Right ventricle myocardium superior (tissue), 1 donor: ENCODE data around the gene ITSN1. TPM values are rescaled to one million over a fixed set of nuclear protein-coding genes. Genes with fewer than 3 reads are reported as not detected.
"Not testable (repeated sequence)": the region's sequence is repeated elsewhere in the genome, so short reads cannot be mapped to it uniquely, and the experiment has no call there.

Experiments
- ATAC-seq: fragments of 200-7000 bp; cut with Tn5 transposase; one replicate; pipeline ENCODE4 v1.9.1; 2020; ENCODE audit warnings: mild to moderate bottlenecking; ENCODE audit not compliant: poor library complexity
- DNase-seq: peaks from one replicate; pipeline ENCODE4 v3.0.0-alpha.2; 2020
- intact Hi-C: fragments of 100-400 bp; cut with DNase I; formaldehyde crosslinking; loops from one replicate; pipeline ENCODE4 v1.11.2; 2022
- total RNA-seq: library from RNA; stranded (reverse); fragmentation: NEBNext Ultra II Directional; extraction: Animal tissue kit (Norgen Biotek cat#: 25700); gene quantifications from one replicate; pipeline ENCODE4 v1.2.1, GENCODE V29; 2021
- donor health status: DM: no; HTN: yes; CAD: no; lungs with severe emphysema.

The ITSN1 gene
- total RNA-seq, 1 donor from 2014 or later = 41.8 TPM

DNA sequence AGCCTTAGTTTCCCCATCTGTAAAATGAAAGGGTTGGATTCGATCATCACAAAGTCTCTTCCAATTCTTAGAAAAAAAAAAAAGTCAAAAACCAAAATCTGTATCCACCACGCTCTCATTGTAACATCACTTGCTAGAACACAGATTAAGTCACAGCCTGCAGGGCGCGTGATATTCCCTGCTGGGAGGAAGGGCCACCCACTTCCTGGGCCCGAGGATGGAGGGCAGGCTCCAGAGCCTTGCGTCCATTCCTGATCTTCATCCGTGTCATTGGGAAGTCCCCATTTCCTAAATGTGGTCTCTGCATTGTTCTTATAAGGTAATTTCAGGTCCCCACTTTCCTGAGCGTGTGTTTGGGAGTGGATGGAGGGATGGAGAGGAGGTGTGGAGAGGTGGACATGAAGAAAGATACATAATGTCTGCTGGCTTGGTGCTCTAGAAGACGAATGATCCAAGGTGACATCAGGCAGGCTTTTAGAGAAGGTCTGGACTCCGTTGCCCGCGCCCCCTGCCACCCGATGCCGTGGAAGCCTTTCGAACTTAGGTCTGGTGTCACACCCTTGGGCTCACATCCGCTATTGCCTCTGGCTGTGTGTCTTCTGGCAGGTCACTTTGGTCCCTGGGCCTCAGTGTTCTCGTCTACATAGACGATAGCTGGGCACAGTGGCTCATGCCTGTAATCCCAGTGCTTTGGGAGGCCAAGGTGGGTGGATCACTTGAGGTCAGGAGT, 217.2 kb downstream of the ITSN1 start:
- ATAC-seq (no peak), DNase-seq (no peak)
- intact Hi-C loops = no loop called here

DNA sequence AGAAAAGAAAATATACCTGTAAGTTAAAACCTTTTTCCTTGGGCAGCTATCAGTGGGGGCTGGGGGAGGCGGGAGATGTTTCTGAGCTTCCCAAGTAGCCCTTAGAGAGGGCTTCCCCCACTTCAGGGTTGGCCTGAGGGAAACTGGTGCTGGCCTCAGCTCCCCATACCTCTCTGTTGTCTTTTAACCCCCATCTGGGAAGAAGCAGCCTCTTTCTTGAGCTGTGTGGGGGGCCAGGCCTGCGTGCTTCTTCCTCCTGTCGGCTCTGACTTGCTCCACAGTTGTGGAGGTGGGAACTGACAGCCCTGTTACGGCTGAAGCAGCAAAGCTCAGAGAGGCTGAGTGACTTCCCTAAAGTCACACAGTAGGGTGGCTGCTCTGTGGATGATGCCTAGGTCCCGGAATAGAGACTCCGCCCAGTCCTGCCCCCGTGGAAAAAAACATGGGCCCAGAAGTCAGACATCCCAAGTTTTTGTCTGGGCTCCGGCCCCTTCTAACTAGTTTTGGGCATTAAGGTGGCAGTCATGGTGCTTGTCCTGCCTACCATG, 218.1 kb downstream of the ITSN1 start:
- ATAC-seq = no peak
- DNase-seq = no peak
- intact Hi-C loops = no loop called here

DNA sequence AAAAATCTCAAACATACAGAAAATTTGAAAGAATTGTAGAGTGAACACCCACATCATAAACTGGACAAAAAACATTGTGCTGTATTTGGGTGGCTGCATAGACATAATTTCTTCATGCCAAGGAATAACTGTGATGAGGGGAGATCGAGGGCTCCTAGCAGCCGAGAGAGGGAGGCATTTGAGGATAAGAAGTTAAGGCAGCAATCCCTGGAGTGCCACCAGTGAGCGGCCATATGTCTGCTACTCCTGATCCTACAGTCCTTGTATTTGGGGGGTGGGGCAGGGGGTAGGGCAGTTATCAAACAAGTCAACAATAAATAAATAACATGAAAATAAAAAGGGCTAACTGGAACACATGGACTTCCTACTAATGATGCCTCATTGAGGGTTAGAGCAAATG, 218.8 kb downstream of the ITSN1 start:
- intact Hi-C loops = no loop called here
- DNase-seq (no peak), ATAC-seq (no peak)

DNA sequence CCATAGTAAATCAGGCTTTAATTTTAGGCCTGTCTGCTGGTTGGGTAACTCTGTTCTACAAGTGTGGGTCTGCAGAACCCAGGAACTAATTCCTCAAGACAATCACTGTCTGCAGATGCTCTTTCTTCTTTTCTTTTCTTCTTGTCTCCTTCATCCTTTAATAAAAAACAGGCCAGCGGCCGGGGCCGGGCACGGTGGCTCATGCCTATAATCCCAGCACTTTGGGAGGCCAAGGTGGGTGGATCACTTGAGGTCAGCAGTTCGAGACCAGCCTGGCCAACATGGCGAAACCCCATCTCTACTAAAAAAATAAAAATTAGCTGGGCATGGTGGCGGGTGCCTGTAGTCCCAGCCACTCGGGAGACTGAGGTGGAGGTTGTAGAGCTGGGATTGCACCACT, 220.9 kb downstream of the ITSN1 start:
- intact Hi-C loops, ATAC-seq, DNase-seq: not testable (repeated sequence)

DNA sequence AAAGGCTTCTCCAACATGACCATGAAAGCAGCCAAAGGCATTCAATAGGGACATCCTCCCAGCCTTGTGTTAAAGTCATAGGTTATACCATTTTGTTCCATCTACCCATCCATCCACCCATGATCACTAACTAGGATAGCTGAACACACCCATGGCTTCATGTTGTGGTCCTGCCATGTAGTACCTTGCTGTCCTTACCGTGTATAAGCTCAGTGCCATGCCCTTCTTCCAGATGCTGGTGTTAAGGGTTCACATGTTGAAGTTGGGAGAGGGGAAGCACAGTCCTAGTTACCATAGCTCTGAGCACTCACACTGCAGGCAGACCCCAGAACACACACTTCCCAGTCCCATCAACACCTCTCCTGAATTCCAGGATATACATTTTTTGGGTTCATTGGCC, 221.8 kb downstream of the ITSN1 start:
- ATAC-seq = no peak

DNA sequence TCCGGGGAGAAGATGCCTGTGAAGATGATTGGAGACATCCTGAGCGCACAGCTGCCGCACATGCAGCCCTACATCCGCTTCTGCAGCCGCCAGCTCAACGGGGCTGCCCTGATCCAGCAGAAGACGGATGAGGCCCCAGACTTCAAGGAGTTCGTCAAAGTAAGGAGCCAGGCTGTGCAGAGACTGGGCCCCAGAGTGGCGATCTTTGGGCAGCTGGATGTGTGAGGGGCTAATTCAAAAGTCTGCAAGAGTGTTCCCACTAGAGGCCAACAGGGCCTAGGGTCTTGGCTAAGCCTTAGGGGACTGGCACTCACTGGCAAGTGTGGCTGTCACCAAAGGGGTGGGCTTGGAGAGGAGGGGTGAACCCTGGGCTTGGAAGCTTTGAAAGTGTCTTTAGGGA, 222.9 kb downstream of the ITSN1 start:
- intact Hi-C loops = no loop called here
- ATAC-seq (no peak), DNase-seq (no peak)

More for the DNA sequence above, 221.8 kb downstream of the ITSN1 start:
- intact Hi-C loops = no loop called here
- DNase-seq = no peak

DNA sequence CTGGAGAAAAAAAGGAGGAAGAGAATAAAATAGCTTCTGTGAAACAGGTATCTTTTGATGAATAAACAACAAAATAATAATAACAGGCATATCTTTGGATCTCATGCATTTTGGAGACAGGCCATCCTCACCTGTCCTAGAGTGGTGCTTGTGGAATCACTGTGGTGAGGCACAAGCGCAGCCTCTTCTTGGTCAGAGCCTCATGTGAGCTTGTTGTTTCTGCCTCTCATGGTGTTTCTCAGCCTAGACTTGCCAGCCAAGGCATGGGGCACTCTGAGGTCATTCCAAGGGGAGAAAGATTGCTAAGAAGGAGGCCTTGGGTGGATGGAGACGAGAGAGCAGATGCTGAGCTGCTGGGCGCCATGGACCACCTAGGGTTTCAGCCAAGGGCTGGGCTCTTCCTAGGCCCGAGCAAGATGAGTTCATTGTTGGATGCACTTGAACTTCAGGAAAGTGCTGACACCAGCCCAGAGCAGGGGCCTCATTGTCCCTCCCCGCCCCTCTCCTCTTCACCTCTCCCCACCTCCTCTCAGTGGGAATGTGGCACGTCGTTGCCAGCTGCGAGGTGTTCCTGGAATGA, 223.8 kb downstream of the ITSN1 start:
- ATAC-seq = no peak
- no peak for DNase-seq
- intact Hi-C loops = no loop called here

DNA sequence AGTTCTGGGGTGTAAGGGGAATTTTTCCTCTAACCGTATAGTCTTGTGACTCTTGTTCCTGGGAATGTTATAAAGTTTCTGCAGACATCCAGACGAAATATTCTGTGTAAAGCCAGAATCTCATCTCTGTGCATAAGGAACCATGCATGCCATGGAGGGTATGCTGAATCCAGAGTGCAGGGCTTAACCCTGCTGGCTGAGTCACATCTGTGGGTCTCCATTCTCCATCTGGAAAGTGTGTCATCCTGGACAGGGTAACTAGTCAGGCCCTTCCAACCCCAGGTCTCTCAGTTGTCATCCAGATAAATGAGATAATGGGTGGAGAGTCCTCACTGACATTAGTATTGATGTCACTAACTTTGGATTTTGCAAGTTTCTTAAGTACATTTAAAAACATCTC, 224.5 kb downstream of the ITSN1 start:
- ATAC-seq (no peak), DNase-seq (no peak)
- intact Hi-C loops = no loop called here

DNA sequence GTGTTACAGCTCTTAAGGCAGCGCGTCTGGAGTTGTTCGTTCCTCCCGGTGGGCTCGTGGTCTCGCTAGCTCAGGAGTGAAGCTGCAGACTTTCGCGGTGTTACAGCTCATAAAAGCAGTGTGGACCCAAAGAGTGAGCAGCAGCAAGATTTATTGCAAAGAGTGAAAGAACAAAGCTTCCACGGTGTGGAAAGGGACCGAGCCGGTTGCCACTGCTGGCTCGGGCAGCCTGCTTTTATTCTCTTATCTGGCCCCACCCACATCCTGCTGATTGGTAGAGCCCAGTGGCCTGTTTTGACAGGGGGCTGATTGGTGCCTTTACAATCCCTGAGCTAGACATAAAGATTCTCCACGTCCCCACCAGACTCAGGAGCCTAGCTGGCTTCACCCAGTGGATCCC, 225.6 kb downstream of the ITSN1 start:
- intact Hi-C loops, DNase-seq, ATAC-seq: not testable (repeated sequence)

DNA sequence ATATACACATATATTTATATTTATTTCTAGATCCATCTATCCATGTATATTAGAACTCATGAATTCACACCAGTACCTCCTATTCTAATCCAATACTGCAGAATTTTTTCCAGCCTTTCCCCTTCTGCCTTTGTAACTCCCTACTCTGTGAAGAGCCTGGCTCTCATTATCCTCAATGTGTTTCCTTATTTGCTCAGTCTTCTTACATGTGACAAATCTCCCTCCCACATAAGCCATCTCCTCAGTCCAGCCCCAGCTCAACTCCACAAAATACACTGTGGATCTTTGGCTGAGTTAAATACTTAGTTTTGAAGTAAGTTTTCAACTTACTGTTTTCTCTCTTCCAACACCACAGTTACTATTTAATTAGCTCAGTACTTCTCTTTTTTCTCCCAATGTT, 227.6 kb downstream of the ITSN1 start:
- no peak for DNase-seq
- intact Hi-C loops = no loop called here
- ATAC-seq = no peak

DNA sequence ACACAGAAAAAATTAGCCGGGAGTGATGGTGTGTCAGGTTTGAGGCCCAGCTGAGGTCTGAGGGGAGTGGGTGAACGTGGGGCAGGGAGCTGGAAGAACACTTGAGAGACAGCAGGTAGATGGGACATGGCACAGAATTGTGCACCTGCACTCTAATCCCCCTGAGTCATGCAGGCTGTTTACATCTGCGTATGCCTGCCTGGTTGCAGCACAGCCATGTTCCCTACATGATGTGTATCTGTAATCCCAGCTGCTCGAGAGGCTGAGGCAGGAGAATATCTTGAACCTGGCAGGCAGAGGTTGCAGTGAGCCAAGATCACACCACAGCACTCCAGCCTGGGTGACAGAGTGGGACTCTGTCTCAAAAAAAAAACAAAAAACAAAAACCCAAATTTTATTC, 228.5 kb downstream of the ITSN1 start:
- ATAC-seq = no peak
- no peak for DNase-seq

DNA sequence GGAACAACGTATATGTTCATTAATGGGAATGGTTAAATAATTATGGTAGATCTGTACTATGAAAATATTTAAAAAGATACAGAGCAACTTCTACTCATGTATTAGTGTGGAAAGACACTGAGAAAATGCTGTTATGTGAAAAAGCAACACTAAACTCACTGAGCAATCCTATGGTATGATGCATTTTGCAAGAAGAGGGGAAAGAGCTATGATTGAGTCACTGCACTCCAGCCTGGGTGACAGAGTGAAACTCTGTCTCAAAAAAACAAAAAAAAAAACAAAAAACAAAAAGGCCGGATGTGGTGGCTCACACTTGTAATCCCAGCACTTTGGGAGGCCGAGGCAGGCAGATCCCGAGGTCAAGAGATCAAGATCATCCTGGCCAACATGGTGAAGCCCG, 228.9 kb downstream of the ITSN1 start:
- DNase-seq = no peak
- ATAC-seq = no peak
- intact Hi-C loops = no loop called here

More for the DNA sequence above, 228.5 kb downstream of the ITSN1 start:
- intact Hi-C loops = no loop called here

DNA sequence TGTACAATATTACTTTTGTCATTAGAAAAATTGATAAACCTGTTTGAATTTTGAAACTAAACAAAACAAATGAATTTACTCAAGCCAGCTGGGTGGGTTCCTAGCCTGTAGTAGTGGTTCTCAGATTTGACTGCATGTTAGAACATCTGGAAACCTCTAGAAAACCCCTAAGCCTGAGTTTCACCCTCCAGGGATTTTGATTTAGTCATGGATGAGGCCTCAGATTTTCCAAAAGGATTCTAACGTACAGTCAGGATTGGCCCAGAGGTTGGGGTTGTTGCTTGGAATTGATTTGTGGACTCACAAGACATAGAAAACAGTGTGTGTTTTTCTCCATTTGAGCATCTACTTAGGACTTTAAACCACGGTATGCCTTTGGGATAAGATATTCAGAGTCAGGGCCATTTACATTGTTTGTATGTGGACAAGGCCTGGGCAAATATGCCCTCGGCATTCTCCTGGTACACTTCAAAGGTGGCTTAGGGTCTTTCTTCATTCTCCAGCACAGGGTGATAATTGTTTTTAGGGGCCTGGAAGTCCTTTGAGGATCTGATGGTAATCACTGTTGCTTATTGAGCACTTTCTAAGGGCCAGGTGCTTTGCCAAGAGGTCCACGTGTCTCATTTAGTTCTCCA, 230.7 kb downstream of the ITSN1 start:
- DNase-seq (no peak), ATAC-seq (no peak)
- intact Hi-C loops = no loop called here

DNA sequence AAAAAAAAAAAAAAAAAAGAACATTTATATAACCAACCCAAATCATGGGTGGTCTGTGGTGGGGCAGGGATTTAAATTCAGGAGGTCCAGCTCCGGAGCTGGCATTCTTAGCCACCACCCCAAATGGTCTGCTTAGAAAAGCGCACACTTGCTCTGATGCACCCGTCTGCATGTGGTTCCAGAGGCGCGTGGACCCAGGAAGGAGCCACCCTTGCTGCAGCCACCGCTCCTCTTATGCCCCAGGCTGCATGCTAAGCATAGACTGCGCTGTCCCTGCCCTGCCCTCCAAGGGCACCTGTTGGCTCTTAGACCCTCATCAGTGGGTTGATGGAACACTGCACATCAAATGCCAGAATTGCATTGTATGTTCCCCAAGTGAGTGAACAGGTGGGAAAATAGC, 231.9 kb downstream of the ITSN1 start:
- intact Hi-C loops = no loop called here
- no peak for DNase-seq

DNA sequence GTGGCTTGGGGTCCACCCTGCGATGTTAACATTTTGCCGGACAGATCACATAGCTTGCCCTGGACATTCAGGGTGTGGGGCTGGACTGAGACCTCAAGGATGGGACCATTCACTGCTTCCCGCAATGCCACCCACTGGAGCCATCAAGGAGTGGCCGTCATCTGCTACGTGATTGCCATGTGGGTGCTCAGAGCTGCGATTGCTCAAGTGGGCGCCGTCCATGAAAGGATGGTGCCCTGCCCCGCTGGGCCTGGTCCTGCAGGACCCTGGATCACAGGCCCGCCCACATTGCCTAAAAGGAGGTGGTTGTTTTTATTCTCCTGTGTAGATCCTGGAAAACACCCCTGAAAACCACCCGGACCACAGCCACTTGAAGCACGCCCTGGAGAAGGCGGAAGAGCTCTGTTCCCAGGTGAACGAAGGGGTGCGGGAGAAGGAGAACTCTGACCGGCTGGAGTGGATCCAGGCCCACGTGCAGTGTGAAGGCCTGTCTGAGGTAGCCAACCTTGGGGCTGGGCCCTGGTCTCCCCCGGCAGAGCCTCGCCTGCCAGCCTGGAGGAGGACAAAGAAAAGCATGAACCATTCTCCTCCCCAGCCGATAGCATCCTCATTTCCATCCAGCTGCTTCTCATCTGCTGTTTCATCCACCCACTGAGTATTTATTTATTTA, 232.9 kb downstream of the ITSN1 start:
- intact Hi-C loops = no loop called here
- DNase-seq (no peak), ATAC-seq (no peak)

More for the DNA sequence above, 231.9 kb downstream of the ITSN1 start:
- ATAC-seq = no peak

DNA sequence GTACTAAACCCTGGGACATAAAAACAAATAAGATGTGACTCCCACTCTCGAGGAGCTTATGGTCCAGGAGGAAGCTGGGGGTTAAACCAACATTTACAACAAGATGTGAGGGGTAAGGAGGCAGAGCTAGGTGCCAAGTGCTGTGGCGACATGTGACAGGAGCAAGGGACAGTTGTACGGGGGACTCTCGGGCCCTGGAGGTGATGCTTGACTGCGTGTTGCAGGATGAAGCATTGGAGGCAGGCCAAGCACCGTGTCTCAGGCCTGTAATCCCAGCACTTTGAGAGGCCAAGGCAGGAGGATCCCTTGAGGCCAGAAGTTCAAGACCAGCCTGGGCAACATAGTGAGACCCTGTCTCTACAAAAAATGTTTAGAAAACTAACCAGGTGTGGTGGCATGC, 236.5 kb downstream of the ITSN1 start:
- intact Hi-C loops = no loop called here
- no peak for DNase-seq
- no peak for ATAC-seq

DNA sequence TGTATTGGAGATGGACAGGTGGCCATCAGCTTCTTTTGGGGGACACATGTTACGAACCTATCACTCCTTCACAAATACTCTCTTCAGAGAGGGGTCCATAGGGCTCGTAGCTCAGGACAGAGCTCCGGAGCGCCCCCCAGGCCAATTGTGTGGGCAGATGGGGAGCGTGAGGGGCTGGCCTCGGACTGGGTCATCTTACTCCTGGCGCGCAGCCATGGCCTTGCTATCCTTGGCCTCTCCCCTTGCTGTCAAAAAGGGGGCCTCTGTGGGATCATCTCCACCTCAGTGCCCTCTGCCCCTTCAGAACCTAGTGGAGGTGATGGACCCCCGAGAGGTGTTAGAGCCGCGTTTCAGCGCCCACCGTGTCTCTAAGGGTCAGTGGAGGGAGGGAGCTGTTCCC, 238.3 kb downstream of the ITSN1 start:
- DNase-seq = no peak
- no peak for ATAC-seq
- intact Hi-C loops = no loop called here

DNA sequence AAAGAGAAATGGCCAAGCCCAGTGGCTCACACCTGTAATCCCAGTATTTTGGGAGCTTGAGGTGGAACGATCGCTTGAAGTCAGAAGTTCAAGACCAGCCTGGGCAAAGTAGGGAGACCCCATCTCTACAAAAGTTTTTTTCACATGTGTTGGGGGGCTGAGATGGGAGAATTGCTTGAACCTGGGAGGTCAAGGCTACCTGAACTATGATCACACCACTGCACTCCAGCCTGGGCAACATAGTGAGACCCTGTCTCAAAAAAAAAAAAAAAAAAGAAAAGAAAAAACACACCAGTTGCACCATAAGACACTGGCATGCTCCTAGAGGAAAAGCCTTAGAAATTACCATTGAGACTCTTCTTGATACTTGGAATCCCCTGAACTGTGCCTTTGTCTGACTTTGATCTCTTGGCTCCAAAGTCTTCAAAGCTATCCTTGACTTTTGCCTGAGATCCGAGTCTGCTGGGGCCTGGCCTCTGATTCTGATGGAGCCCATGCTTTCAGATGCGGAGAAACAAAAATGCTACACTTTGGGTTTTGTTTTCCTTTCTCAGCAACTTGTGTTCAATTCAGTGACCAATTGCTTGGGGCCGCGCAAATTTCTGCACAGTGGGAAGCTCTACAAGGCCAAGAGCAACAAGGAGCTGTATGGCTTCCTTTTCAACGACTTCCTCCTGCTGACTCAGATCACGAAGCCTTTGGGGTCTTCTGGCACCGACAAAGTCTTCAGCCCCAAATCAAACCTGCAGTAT, 239.6 kb downstream of the ITSN1 start:
- ATAC-seq (no peak), DNase-seq (no peak)
- intact Hi-C loops = no loop called here

DNA sequence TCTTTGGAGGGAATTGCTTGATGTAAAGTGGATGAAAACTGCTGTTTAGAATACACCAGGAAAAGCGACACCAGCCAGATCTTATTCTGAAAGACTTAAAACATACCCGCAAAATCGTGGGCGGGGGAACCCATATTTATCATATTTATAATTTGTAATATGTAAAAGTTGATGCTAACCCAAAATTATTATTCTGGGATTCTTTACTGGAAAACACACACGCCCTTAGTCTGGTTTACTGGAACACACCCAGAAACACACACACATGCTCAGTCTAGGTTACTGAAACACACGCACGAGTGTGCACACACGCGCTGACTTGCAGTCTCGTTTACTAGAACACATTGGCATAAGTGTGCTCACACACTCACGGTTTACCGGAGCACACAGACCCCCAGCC, 240.8 kb downstream of the ITSN1 start:
- intact Hi-C loops = no loop called here
- ATAC-seq = no peak
- no peak for DNase-seq
